ENCODE measurements around the gene FEV.

DNA sequence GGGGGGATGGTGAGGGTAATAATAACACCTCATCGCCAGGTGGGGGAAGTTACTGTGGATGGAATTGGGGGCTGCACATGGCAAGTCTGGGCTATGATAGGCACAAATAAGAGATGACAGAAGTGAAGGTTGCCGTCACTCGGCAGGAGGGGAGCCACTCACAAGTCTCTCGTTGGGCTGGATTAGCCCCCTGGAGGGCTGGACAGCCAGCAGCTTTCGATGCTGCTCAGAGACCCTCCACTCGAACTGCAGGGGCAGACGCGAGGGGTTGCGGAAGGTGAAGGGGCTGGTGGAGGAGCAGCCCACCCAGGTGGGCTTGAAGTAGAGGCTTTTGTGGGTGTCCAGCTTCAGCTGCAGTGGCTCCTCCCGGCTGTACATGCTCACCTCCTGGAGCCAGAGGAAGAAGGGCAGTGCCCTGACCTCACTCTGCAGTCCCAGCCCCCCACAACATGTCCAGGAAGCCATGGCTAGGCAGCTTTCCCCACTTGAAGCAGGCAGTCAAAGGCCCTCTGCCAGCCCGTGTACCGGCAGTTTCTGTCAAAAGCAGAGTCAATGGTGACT is 38.1 kb upstream of the FEV start:
- TF ChIP-seq, protein P1, sequence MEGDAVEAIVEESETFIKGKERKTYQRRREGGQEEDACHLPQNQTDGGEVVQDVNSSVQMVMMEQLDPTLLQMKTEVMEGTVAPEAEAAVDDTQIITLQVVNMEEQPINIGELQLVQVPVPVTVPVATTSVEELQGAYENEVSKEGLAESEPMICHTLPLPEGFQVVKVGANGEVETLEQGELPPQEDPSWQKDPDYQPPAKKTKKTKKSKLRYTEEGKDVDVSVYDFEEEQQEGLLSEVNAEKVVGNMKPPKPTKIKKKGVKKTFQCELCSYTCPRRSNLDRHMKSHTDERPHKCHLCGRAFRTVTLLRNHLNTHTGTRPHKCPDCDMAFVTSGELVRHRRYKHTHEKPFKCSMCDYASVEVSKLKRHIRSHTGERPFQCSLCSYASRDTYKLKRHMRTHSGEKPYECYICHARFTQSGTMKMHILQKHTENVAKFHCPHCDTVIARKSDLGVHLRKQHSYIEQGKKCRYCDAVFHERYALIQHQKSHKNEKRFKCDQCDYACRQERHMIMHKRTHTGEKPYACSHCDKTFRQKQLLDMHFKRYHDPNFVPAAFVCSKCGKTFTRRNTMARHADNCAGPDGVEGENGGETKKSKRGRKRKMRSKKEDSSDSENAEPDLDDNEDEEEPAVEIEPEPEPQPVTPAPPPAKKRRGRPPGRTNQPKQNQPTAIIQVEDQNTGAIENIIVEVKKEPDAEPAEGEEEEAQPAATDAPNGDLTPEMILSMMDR (IDR thresholded peaks at IDR 0.05) = no peak
- TF ChIP-seq POLR2A (IDR thresholded peaks at IDR 0.05) = no peak

Measured in lower leg skin (tissue), 3 donors.